Measurements from ENCODE around the gene EIF2S2.

Gene EIF2S2

GRCh38 chr20:34115232-34115631, 3.2 kb upstream of the EIF2S2 start:
- no peak for DNase-seq

GRCh38 chr20:34114809-34115208, 2.8 kb upstream of the EIF2S2 start:
- DNase-seq = no peak

DNA sequence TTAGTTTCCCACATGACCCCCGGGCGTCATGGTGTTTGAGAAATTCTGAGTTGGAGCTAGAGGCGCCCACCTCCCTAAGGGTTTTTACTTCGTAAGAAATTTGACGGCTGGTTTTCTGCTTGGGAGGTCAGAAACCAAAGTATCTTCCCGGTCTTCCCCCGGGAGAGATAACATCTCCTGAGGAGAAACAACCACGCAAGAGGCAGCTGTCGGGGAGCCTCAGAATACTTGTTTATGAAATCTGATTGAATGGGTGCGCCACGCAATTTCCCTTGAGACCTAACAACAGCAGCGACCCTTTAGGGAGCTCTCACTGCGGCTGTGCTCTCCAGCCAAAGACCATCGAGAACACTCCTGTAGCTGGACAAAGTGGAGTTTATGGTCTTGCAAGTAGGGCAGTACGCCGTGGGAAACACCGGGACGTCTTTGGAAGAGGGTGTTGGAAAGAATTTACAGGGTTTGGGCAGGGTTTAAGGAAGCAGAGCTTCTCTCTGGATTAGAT, 608 bp upstream of the EIF2S2 start:
- no peak for DNase-seq

GRCh38 chr20:34110745-34111641, 1.1 kb downstream of the EIF2S2 start:
- DNase-seq = no peak

DNA sequence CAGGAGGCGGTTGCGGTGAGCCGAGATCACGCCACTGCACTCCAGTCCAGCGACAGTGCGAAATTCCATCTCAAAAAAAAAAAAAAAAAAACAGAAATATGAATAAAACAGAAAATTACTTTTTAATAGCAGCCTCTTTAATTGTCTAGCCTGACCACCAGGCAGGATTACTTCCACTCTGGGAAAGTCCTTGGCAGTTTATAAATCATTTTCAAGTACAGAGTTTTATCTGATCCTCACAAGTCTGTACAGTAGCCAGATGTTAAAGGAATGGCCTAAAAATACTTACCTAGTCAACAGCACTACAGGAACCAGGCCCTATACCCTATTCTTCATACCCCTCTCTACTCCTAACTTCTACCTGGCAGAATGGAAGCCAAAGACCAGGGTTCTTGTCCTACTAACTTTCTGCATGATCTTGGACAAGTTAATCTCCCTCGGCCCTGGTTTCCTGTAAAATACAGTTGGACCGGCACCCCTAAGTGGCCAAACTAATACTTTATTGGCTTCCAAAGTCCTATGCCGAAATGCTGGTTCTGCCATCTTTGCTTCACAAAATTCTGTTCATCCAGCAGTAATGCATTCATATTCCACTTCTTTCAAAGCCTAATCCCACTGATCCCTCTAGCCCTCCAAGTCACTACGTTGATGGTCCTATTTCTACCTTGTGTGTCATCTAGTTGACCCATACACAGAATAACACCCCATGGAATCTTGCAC, 1.9 kb downstream of the EIF2S2 start:
- DNase-seq = no peak

- DNase-seq = no peak
Observed at GRCh38 chr20:34109442-34109841, 2.6 kb downstream of the EIF2S2 start.

DNA sequence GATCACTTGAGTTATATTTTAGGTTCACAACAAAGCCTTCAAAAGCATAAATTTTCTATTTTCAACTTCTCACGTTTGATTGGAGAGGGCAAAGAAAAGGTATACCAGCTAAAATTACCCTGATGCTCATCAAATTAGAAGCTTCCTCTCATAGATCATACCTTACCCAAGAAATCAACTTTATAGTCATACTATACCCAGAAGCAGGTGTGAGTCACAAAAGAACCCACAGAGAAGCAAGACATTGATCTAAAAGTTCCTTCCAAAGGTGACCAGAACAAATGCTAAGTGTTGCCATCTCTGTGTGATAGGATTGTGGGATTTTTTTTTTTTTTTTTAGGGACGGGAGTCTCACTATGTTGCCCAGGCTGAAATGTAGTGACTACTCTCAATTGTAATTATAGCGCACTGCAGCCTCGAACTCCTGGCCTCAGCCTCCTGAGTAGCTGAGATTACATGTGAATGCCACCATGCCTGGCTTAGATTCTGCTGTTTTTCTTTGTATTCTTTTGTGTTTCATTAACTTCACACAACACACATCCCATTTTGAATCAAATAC, 3.3 kb downstream of the EIF2S2 start:
- DNase-seq = no peak

- no peak for DNase-seq
Observed at GRCh38 chr20:34105978-34106675, 5.9 kb downstream of the EIF2S2 start.

- DNase-seq = no peak
Observed at GRCh38 chr20:34104059-34104458, 8.0 kb downstream of the EIF2S2 start.

DNA sequence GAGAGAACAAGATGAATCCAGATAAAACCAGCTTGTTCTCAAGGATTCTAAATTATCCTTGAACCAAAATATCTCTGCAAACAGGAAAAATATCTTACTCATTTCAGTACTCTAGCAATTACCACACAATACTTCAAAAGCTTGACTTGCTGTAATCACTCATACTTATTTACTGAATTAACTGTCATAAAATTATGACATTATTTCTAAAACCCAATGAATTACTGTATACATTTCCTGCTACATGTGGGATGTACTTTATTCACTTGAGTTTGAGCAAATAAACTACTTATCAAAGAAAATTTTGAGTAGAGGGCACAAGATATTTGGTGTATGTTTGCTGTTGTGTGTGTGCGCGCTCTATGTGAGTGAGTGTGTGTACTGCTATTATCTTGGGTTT, 9.7 kb downstream of the EIF2S2 start:
- no peak for DNase-seq

DNA sequence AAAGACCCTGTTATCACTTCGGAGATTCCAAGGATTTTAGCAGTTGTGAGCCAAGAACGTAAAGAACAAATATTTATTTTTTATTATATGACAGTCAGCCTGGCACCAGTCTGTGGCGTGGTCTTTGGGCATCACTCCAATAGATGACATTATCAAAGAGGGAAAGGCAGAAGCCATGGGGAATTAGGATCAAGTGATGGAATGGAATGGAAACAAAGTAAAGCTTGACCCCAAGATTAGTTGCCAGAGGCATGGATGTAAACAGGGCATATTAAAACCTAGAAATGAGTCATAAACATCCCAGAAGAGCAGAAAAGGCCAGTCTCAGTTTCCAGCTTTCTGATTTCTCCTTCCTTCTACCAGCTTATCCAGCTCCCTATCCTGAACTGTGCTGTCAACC, 11.5 kb downstream of the EIF2S2 start:
- DNase-seq = no peak

- DNase-seq = no peak
Observed at GRCh38 chr20:34099675-34100074, 12.4 kb downstream of the EIF2S2 start.

GRCh38 chr20:34098570-34098969, 13.5 kb downstream of the EIF2S2 start:
- DNase-seq = no peak

GRCh38 chr20:34096699-34097444, 15.2 kb downstream of the EIF2S2 start:
- no peak for DNase-seq

GRCh38 chr20:34095825-34096224, 16.2 kb downstream of the EIF2S2 start:
- DNase-seq = no peak

DNA sequence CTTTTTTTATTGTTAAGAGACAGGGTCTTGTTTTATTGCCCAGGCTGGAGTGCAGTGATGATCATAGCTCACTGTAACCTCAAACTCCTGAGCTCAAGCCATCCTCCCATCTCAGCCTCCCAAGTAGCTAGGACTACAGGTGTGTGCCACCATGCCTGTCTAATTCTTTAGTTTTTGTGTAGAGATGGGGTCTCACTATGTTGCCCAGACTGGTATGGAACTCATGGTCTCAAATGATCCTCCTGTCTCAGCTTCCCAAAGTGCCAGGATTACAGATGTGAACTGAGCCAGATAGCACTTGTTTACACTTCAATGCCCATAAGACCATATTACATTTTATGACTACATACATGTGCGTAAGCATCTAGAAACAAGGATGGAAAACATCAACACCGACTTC, 18.1 kb downstream of the EIF2S2 start:
- DNase-seq = no peak

DNA sequence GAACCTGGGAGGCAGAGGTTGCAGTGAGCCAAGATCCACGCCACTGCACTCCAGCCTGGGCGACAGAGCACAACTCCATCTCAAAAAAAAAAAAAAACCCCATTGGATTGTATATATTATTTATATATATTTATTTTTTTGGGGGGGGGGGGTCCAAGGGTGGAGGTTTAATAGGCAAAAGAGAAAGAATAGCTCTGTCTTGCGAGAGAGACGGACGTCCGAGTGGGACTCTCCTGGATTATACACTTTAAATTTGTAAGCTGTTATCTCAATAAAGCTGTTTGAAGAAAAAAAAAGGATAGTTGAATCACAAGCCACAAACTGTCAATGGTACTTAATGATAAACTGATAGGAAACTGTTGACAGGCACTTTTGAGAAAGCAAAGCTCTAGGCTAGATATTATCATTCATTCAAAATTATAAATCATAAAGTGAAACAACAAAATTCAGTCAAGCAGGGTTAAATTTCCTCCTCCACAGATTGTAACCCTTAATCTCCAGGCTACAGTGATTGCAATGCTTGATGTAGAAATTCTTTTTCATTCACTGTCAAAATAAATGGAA, 20.3 kb downstream of the EIF2S2 start:
- DNase-seq = no peak

GRCh38 chr20:34090645-34091044, 21.4 kb downstream of the EIF2S2 start:
- no peak for DNase-seq

GRCh38 chr20:34089655-34090345, 22.2 kb downstream of the EIF2S2 start:
- DNase-seq = no peak

DNA sequence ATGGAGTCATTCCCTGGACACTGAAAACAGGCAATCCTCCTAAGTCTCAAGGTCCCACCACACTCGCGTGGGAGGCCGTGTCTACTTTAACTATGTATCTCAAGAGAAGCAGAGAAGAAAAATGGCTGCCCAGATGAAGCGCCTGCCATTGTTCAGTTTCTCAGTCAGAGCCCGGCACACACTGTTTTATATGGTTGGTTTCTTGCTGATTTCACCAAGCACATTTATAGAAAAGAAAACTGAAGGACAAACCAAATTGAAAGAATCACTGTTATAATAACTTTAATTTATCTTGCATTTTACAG, 22.9 kb downstream of the EIF2S2 start:
- DNase-seq = no peak

GRCh38 chr20:34088305-34089174, 23.5 kb downstream of the EIF2S2 start:
- DNase-seq = no peak

All from stimulated activated CD4-positive, alpha-beta T cell treated with anti-CD3 and anti-CD28 coated beads, Interleukin-1b, Interleukin-23, amount 100 ng/mL, for 48 hours (primary cell).